SK-N-SH treated with all-trans-retinoic acid at 6 μM for 48 hours (cell line): ENCODE measurements around the gene APOB.

ENCODE experiments used
- ATAC-seq: fragments of 200-7000 bp; cut with Tn5 transposase; 3 replicates; pipeline ENCODE4 v1.9.1; 2020; ENCODE audit warnings: mild to moderate bottlenecking, moderate library complexity
- CSDC2 ChIP-seq: fragments of 250-450 bp; sonication (Bioruptor Pico); IDR thresholded peaks from 2 replicates; pipeline ENCODE4 v1.5.0; 2020; ENCODE audit warnings: mild to moderate bottlenecking, moderate library complexity
- CSRNP3 ChIP-seq: fragments of 250-450 bp; sonication (Bioruptor Pico); IDR thresholded peaks from 2 replicates; pipeline ENCODE4 v1.5.1; 2021; ENCODE audit warnings: mild to moderate bottlenecking, moderate library complexity
- ESRRG ChIP-seq: fragments of 250-450 bp; sonication (Bioruptor Pico); IDR thresholded peaks from 2 replicates; pipeline ENCODE4 v1.6.1; 2021; ENCODE audit warnings: mild to moderate bottlenecking
- ISL1 ChIP-seq: fragments of 250-450 bp; sonication (Bioruptor Pico); IDR thresholded peaks from 2 replicates; pipeline ENCODE4 v2.1.2; 2022; ENCODE audit warnings: mild to moderate bottlenecking, moderate library complexity
- PATZ1 ChIP-seq: fragments of 250-450 bp; sonication (Bioruptor Pico); IDR thresholded peaks from 2 replicates; pipeline ENCODE4 v1.8.0; 2020; ENCODE audit warnings: mild to moderate bottlenecking, moderate library complexity, borderline replicate concordance
- PPARA ChIP-seq: fragments of 250-450 bp; sonication (Bioruptor Pico); IDR thresholded peaks from 2 replicates; pipeline ENCODE4 v1.5.0; 2020; ENCODE audit warnings: mild to moderate bottlenecking, borderline replicate concordance
- TCF4 ChIP-seq: fragments of 250-450 bp; sonication (Bioruptor Pico); IDR thresholded peaks from 2 replicates; pipeline ENCODE4 v1.8.0; 2021; ENCODE audit warnings: mild to moderate bottlenecking, moderate library complexity, borderline replicate concordance
- TSHZ2 ChIP-seq: fragments of 250-450 bp; sonication (Bioruptor Pico); IDR thresholded peaks from 2 replicates; pipeline ENCODE4 v1.5.0; 2020; ENCODE audit warnings: mild to moderate bottlenecking, moderate library complexity
- ZFP3 ChIP-seq: fragments of 250-450 bp; sonication (Bioruptor Pico); IDR thresholded peaks from 2 replicates; pipeline ENCODE4 v1.5.0; 2020; ENCODE audit warnings: mild to moderate bottlenecking, moderate library complexity
- ZNF565 ChIP-seq: fragments of 450-650 bp; formaldehyde crosslinking; conservative IDR thresholded peaks from 2 replicates; pipeline ENCODE4 v1.5.0; 2020; ENCODE audit warnings: low read depth, mild to moderate bottlenecking, moderate library complexity
- ZNF8 ChIP-seq: fragments of 450-650 bp; formaldehyde crosslinking; IDR thresholded peaks from 2 replicates; pipeline ENCODE4 v1.5.0; 2020; ENCODE audit warnings: mild to moderate bottlenecking, moderate library complexity

The APOB gene

GRCh38 chr2:21072477-21073242 lies 28.8 kb upstream of the APOB start:
- ATAC-seq, result no peak
- TF ChIP-seq TSHZ2 (peak; percentile 39; the same call in 1 of the 2 replicates), ZFP3 (CRISPR knock-in tag) (no peak), ISL1 (CRISPR knock-in tag) (peak; percentile 36)
- TF ChIP-seq, all 23 proteins: peak for 2

DNA sequence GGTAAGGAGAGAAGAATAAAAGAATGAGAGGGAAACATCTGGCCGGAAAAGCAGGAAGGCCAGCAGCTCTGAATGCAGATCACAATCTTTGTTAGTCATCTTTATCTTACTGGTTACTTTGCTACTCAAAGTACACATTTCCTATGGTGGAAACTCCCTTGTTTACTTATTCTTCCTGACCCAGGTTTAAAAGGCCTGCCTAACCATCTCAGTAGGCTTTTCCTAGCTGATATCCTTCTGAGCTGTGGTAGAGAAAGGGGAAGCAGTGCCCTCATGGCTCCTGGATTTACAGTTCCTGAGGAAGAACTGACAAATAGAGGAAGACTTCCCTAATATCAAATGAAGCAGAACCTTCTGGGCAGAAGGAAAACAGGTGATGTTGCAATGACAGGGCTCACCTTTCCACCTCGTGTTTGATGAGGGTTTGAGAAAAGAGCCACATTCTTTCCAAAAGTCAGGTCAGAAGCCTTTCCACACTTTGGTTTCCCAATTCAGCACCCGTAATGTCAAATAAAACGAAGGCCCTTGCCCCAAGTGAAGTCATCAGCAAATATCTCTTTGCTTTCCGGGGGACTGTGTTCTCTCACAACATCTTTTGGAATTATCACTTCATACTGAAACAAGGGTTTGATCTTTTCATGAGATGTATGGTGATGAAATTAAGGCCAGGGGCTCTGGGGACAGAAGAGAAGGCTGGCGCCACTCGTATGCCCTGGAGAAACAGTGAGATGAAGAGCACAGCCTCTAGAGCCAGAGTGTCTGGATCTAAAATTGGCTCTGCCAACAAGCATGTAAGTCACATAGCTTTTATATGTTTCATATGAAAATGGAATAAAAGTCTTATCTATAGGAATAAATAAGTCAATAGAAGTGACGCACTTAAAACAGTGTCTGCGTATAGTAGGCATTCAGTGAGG lies 26.7 kb upstream of the APOB start:
- ATAC-seq, result no peak
- TF ChIP-seq ISL1 (CRISPR knock-in tag) (no peak), ESRRG (CRISPR knock-in tag) (no peak), ZNF565 (CRISPR knock-in tag) (no peak), PATZ1 (CRISPR knock-in tag) (no peak), ZNF8 (CRISPR knock-in tag) (no peak), PPARA (CRISPR knock-in tag) (no peak), TSHZ2 (no peak), CSDC2 (CRISPR knock-in tag) (no peak)

GRCh38 chr2:21069746-21070340 lies 26.0 kb upstream of the APOB start:
- TF ChIP-seq TCF4 (CRISPR knock-in tag) (peak; percentile 88), CSRNP3 (0 out of 2 replicates have a peak, but pooled peaks have one; percentile 38), TSHZ2 (peak; percentile 31; the same call in 1 of the 2 replicates), ZNF8 (CRISPR knock-in tag) (no peak)
- ATAC-seq, result no peak
